Ishikawa (cell line): ENCODE data around the gene NKX3-2.

Experiments
- CEBPB ChIP-seq: IDR thresholded peaks from 2 replicates; pipeline ENCODE4 v1.6.1; 2012
- EP300 ChIP-seq: IDR thresholded peaks from 2 replicates; pipeline ENCODE4 v1.6.1; 2012; ENCODE audit warnings: borderline replicate concordance
- FOXM1 ChIP-seq: IDR thresholded peaks from 2 replicates; pipeline ENCODE4 v1.6.1; 2012; ENCODE audit warnings: low read depth, borderline replicate concordance
- MAX ChIP-seq: IDR thresholded peaks from 2 replicates; pipeline ENCODE4 v1.6.1; 2012
- NFIC ChIP-seq: IDR thresholded peaks from 2 replicates; pipeline ENCODE4 v1.6.1; 2012
- TAF1 ChIP-seq: IDR thresholded peaks from 2 replicates; pipeline ENCODE4 v1.6.1; 2012; ENCODE audit warnings: low read depth, mild to moderate bottlenecking
- YY1 ChIP-seq: IDR thresholded peaks from 2 replicates; pipeline ENCODE4 v1.6.1; 2012; ENCODE audit warnings: low read depth
- TF ChIP-seq, protein P1 (sequence below): IDR thresholded peaks from 2 replicates; pipeline ENCODE4 v1.6.1; 2012; ENCODE audit warnings: low read depth, mild to moderate bottlenecking
- TF ChIP-seq, protein P2 (sequence below): IDR thresholded peaks from 2 replicates; pipeline ENCODE4 v1.6.1; 2012

GRCh38 chr4:13538427-13538973, 5.8 kb downstream of the NKX3-2 start:
- TF ChIP-seq CEBPB (no peak), YY1 (no peak), EP300 (no peak), TAF1 (no peak), NFIC (no peak), FOXM1 (no peak), MAX (no peak)
- TF ChIP-seq, protein P1, sequence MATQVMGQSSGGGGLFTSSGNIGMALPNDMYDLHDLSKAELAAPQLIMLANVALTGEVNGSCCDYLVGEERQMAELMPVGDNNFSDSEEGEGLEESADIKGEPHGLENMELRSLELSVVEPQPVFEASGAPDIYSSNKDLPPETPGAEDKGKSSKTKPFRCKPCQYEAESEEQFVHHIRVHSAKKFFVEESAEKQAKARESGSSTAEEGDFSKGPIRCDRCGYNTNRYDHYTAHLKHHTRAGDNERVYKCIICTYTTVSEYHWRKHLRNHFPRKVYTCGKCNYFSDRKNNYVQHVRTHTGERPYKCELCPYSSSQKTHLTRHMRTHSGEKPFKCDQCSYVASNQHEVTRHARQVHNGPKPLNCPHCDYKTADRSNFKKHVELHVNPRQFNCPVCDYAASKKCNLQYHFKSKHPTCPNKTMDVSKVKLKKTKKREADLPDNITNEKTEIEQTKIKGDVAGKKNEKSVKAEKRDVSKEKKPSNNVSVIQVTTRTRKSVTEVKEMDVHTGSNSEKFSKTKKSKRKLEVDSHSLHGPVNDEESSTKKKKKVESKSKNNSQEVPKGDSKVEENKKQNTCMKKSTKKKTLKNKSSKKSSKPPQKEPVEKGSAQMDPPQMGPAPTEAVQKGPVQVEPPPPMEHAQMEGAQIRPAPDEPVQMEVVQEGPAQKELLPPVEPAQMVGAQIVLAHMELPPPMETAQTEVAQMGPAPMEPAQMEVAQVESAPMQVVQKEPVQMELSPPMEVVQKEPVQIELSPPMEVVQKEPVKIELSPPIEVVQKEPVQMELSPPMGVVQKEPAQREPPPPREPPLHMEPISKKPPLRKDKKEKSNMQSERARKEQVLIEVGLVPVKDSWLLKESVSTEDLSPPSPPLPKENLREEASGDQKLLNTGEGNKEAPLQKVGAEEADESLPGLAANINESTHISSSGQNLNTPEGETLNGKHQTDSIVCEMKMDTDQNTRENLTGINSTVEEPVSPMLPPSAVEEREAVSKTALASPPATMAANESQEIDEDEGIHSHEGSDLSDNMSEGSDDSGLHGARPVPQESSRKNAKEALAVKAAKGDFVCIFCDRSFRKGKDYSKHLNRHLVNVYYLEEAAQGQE, result no peak
- TF ChIP-seq, protein P2, sequence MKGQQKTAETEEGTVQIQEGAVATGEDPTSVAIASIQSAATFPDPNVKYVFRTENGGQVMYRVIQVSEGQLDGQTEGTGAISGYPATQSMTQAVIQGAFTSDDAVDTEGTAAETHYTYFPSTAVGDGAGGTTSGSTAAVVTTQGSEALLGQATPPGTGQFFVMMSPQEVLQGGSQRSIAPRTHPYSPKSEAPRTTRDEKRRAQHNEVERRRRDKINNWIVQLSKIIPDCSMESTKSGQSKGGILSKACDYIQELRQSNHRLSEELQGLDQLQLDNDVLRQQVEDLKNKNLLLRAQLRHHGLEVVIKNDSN, result no peak
